NB4 (cell line): ENCODE results near the gene SGSH.
"Not testable (repeated sequence)": the region's sequence is repeated elsewhere in the genome, so short reads cannot be mapped to it uniquely, and the experiment has no call there.

Source experiments
- DNase-seq: peaks from one replicate; pipeline ENCODE4 v3.0.0; 2010; ENCODE audit warnings: low read depth
- H3K4me3 ChIP-seq: one replicate; pipeline ENCODE4 v1.5.1; 2011; ENCODE audit warnings: mild to moderate bottlenecking, low read depth, low read length, moderate library complexity
- MYC ChIP-seq: IDR thresholded peaks from 2 replicates; pipeline ENCODE4 v1.6.1; 2011; ENCODE audit warnings: low read depth, low read length
- POLR2A ChIP-seq: IDR thresholded peaks from 2 replicates; pipeline ENCODE4 v1.6.1; 2011; ENCODE audit warnings: mild to moderate bottlenecking; ENCODE audit not compliant: insufficient read length; ENCODE audit errors: extremely low read depth
- TF ChIP-seq, protein P1 (sequence below): IDR thresholded peaks from one replicate; pipeline ENCODE4 v1.5.1; 2012; ENCODE audit warnings: low read depth, low read length
- TF ChIP-seq, protein P2 (sequence below): IDR thresholded peaks from 2 replicates; pipeline ENCODE4 v1.6.1; 2011; ENCODE audit warnings: low read depth, low read length

Gene SGSH

DNA sequence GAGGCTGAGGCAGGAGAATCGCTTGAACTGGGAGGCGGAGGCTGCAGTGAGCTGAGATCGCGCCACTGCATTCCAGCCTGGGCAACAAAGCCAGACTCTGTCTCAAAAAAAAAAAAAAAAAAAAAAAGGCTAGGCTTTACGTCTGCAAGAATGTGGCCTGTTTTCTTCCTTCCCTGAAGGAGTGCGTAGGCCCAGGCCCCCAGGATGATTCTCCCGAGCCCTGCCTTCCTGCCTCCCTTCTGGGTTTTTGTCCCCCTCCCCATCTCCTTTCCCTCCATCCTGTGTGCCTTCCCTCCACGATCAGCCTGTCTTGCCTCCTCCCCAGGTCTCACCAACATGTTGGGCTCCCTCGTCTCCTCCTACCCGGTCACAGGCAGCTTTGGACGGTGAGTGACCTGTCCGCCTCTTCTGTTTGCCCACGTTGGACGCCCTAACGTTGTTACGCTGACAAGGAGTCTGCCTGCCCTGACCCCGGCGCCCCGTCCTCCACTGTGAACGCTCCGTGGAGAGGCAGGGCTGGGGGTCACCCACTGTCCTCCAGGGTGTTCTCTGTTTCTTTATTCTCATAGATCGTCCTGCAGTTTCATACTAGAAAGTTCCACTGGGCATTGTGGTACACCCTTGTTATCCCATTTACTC lies 24.9 kb upstream of the SGSH start:
- no peak overlapping the region for H3K4me3 ChIP-seq
- TF ChIP-seq, protein P1, sequence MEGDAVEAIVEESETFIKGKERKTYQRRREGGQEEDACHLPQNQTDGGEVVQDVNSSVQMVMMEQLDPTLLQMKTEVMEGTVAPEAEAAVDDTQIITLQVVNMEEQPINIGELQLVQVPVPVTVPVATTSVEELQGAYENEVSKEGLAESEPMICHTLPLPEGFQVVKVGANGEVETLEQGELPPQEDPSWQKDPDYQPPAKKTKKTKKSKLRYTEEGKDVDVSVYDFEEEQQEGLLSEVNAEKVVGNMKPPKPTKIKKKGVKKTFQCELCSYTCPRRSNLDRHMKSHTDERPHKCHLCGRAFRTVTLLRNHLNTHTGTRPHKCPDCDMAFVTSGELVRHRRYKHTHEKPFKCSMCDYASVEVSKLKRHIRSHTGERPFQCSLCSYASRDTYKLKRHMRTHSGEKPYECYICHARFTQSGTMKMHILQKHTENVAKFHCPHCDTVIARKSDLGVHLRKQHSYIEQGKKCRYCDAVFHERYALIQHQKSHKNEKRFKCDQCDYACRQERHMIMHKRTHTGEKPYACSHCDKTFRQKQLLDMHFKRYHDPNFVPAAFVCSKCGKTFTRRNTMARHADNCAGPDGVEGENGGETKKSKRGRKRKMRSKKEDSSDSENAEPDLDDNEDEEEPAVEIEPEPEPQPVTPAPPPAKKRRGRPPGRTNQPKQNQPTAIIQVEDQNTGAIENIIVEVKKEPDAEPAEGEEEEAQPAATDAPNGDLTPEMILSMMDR: no peak
- no peak for TF ChIP-seq POLR2A
- TF ChIP-seq, protein P2, sequence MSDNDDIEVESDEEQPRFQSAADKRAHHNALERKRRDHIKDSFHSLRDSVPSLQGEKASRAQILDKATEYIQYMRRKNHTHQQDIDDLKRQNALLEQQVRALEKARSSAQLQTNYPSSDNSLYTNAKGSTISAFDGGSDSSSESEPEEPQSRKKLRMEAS: no peak
- no peak for TF ChIP-seq MYC
- no peak for DNase-seq

DNA sequence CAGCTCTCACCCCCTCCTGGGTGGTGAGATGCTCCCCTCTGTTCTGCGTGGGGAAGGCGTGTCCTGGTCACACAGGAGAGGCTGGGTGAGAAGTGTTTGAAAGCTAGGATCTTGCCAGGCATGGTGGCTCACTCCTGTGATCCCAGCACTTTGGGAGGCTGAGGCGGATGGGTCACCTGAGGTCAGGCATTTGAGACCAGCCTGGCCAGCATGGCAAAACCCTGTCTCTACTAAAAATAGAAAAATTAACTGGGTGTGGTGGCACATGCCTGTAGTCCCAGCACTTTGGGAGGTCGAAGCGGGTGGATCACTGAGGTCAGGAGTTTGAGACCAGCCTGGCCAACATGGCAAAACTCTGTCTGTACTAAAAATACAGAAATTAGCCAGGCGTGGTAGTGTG lies 24.3 kb upstream of the SGSH start:
- not testable (repeated sequence) for DNase-seq, H3K4me3 ChIP-seq

DNA sequence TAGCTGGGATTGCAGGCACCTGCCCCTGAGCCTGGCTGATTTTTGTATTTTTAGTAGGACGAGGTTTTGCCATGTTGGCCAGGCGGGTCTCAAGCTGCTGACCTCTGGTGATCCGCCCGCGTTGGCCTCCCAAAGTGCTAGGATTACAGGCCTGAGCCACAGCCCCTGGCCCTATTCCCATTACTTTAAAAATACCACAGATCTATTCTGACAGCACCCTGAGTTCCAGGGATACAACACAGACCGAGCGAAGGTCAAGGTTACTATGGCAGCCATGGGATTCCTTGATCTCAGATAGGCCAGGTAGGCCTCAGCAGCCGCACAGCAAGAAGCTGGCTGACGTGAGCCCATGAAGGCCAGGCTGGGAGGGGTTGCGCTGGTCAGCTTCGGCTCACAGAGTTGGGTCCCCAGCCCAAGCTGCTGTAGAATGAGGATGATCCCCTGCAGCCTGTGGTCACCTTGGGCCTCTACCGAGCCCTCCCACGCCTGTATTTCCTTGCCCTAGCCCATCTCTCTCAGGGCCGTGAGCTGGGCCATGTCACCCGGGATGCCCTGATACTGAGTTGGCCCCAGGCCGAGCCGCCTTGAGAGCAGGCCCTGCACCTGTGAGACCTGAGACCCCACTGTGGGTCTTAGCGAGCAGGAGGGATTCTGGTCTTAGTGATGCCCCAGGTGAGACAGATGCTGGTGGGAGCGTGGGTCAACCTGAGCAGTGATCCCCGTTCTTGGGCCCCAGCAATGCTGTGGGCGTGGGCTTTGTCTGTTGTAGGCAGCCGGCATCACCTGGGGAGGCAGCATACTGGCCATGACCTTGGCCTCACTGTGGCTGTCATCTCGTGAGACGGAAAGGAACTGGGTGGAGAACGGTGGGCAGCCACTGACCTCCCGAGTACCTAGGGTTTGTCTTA lies 23.6 kb upstream of the SGSH start:
- no peak overlapping the region for H3K4me3 ChIP-seq
- DNase-seq: no peak
- no peak for TF ChIP-seq POLR2A
- TF ChIP-seq, protein P2: no peak
- no peak for TF ChIP-seq MYC
- TF ChIP-seq, protein P1: no peak

- DNase-seq: no peak
- TF ChIP-seq MYC (no peak), POLR2A (no peak)
- TF ChIP-seq, protein P1: no peak
- TF ChIP-seq, protein P2: no peak
- H3K4me3 ChIP-seq: no peak overlapping the region
Observed at GRCh38 chr17:80242505-80242904, 22.4 kb upstream of the SGSH start.

- no peak for DNase-seq
- no peak overlapping the region for H3K4me3 ChIP-seq
- no peak for TF ChIP-seq MYC
- TF ChIP-seq, protein P1: no peak
- TF ChIP-seq, protein P2: no peak
- TF ChIP-seq POLR2A: no peak
Observed at GRCh38 chr17:80237386-80237785, 17.3 kb upstream of the SGSH start.

- TF ChIP-seq, protein P2: no peak
- no peak overlapping the region for H3K4me3 ChIP-seq
- DNase-seq: no peak
Observed at GRCh38 chr17:80236911-80237310, 16.8 kb upstream of the SGSH start.
